Left lung (tissue), 10 donors: Measurements from ENCODE around the gene SP2. TPM values are rescaled to one million over a fixed set of nuclear protein-coding genes. Genes with fewer than 3 reads are reported as not detected.

Source experiments
- ATAC-seq: fragments of 200-7000 bp; cut with Tn5 transposase; one replicate; pipeline ENCODE4 v1.9.1; 2020; ENCODE audit warnings: moderate library complexity
- DNase-seq, 4 donors: peaks; one replicate each; pipeline ENCODE4 v3.0.0-alpha.2; 2013 to 2020
- H3K27ac ChIP-seq, 2 donors: fragments of 200-600 bp; sonication (generic) in 1 of 2; one replicate each; pipeline versions ENCODE4 v1.5.0 to v1.8.0; 2020 to 2021
- H3K27me3 ChIP-seq, 2 donors: fragments of 200-600 bp; sonication (generic) in 1 of 2; one replicate each; pipeline versions ENCODE4 v1.5.0 to v1.8.0; 2020 to 2021
- H3K36me3 ChIP-seq, 2 donors: fragments of 200-600 bp; sonication (generic) in 1 of 2; one replicate each; pipeline versions ENCODE4 v1.5.0 to v1.8.0; 2020 to 2021
- H3K4me1 ChIP-seq, 2 donors: fragments of 200-600 bp; one replicate each; pipeline ENCODE4 v1.8.0; 2021
- H3K4me3 ChIP-seq, 2 donors: fragments of 200-600 bp; sonication (generic) in 1 of 2; one replicate each; pipeline versions ENCODE4 v1.5.0 to v1.8.0; 2020 to 2021; ENCODE audit warnings: mild to moderate bottlenecking in 1 of 2
- H3K9me3 ChIP-seq, 2 donors: fragments of 200-600 bp; sonication (generic) in 1 of 2; one replicate each; pipeline versions ENCODE4 v1.5.0 to v1.8.0; 2020 to 2021
- intact Hi-C, 2 donors: fragments of 100-400 bp; cut with DNase I; formaldehyde crosslinking; loops; one replicate each; pipeline versions ENCODE4 v1.11.2 to v1.14.2; 2022
- polyA plus RNA-seq, 6 donors: library from polyadenylated mRNA; unstranded; fragments of 120-200 nt; gene quantifications; one replicate each; pipeline ENCODE4 v1.2.1, GENCODE V29; 2013; ENCODE audit not compliant: insufficient read length in 6 of 6
- total RNA-seq, 2 donors: library from RNA; stranded (reverse); fragmentation: NEBNext Ultra II Directional; extraction: Animal tissue kit (Norgen Biotek cat#: 25700); gene quantifications; one replicate each; pipeline ENCODE4 v1.2.1, GENCODE V29; 2021
- TF ChIP-seq, protein P1 (sequence below), 2 donors: fragments of 200-600 bp; sonication (generic) in 1 of 2; IDR thresholded peaks; one replicate each; pipeline versions ENCODE4 v1.5.0 to v1.8.0; 2021; ENCODE audit warnings: antibody characterized with exemption in 2 of 2
- donor health status: DM: no; HTN: yes; CAD: no.
- donor health status: DM: no; HTN: no; CAD: no.

SP2 gene
- total and polyA plus RNA-seq, 8 donors, result 14.2 to 23.0 (median 21.8) TPM

DNA sequence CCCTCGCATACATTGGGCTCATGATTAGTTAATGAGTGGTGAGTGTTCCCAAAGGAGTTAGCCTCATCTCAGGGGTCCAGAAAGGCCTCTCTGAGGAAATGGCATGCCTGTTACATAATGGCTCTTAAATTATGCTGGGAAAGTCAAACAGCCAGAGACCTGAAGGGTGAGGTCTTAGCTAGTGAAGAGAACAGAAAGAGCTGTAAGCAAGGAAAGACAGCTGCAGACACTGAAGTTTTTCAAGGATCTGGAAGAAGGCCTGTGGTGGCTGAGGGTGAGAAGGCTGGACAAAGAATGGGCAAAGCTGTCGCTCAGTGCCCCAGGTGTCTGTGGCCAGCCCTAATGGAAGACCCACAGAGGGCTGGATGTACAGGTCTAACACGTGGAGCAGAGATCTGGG lies 10.4 kb downstream of the SP2 start:
- no peak for ATAC-seq
- Histone ChIP-seq H3K27ac (peak overlapping the region; percentile 70 to 77), H3K36me3 (peaks cover 0 to 6% of the 10 kb centered on the region in 2 donors), H3K4me1 (peaks cover 15 to 41% of the 10 kb centered on the region in 2 donors), H3K27me3 (no peaks in the 10 kb centered on the region), H3K4me3 (no peak overlapping the region), H3K9me3 (no peaks in the 10 kb centered on the region)
- intact Hi-C loops, result no loop called here
- DNase-seq, result no peak
- TF ChIP-seq, protein P1, sequence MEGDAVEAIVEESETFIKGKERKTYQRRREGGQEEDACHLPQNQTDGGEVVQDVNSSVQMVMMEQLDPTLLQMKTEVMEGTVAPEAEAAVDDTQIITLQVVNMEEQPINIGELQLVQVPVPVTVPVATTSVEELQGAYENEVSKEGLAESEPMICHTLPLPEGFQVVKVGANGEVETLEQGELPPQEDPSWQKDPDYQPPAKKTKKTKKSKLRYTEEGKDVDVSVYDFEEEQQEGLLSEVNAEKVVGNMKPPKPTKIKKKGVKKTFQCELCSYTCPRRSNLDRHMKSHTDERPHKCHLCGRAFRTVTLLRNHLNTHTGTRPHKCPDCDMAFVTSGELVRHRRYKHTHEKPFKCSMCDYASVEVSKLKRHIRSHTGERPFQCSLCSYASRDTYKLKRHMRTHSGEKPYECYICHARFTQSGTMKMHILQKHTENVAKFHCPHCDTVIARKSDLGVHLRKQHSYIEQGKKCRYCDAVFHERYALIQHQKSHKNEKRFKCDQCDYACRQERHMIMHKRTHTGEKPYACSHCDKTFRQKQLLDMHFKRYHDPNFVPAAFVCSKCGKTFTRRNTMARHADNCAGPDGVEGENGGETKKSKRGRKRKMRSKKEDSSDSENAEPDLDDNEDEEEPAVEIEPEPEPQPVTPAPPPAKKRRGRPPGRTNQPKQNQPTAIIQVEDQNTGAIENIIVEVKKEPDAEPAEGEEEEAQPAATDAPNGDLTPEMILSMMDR (IDR thresholded peaks at IDR 0.05), result no peak

- H3K4me3 ChIP-seq, result no peak overlapping the region
- H3K9me3 ChIP-seq, result no peaks in the 10 kb centered on the region
- TF ChIP-seq, protein P1 (IDR thresholded peaks at IDR 0.05), result no peak
- ATAC-seq, result peak; percentile 11
- H3K27ac ChIP-seq, result peak overlapping the region in 1 of 2 donors; percentile 51
- H3K36me3 ChIP-seq, result peaks cover 0 to 6% of the 10 kb centered on the region in 2 donors
- intact Hi-C loops, result no loop called here
- no peak for DNase-seq
- peaks cover 15 to 41% of the 10 kb centered on the region in 2 donors for H3K4me1 ChIP-seq
- H3K27me3 ChIP-seq, result no peaks in the 10 kb centered on the region
Observed at GRCh38 chr17:47907932-47908562, 12.0 kb downstream of the SP2 start.

GRCh38 chr17:47913050-47913449 lies 17.0 kb downstream of the SP2 start:
- TF ChIP-seq, protein P1 (IDR thresholded peaks at IDR 0.05), result no peak
- DNase-seq (no peak), ATAC-seq (no peak)
- intact Hi-C loops, result no loop called here
- no peak overlapping the region for H3K27ac ChIP-seq
- no peaks in the 10 kb centered on the region for H3K27me3 ChIP-seq
- peaks cover 0 to 21% of the 10 kb centered on the region in 2 donors for H3K36me3 ChIP-seq
- peaks cover 0 to 12% of the 10 kb centered on the region in 2 donors for H3K4me1 ChIP-seq
- H3K4me3 ChIP-seq, result no peak overlapping the region
- H3K9me3 ChIP-seq, result no peaks in the 10 kb centered on the region

DNA sequence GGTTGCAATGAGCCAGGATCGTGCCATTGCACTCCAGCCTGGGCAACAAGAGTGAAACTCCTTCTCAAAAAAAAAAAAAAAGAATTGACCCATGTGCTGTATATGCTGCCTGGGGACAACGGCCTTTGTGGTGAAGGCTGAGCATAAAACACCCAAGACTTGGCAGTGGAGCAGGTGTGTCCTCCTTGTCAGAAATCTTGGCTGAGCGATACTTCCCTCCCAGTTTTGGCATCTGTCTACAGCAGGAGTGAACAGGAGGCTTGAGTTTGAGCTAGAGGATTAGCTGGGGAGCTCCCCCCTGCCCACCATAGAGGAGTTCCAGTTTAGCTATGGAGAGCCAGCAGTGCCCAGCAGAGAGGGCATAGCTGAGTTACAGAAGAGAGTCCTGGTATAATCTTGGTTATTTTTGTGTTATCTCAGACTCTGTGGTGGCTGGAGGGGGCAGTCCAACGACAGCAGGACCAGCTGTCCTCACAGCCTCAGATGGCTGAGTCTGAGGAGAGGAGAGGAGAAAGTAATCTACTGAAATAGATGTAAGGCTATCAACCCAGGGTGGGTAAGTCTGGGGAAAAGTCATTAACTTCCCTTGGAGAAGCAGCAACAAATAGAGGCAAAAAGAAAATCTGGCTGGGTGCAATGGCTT lies 18.4 kb downstream of the SP2 start:
- peaks cover 0 to 10% of the 10 kb centered on the region in 2 donors for H3K4me1 ChIP-seq
- DNase-seq (no peak), ATAC-seq (no peak)
- no peak overlapping the region for H3K27ac ChIP-seq
- TF ChIP-seq, protein P1 (IDR thresholded peaks at IDR 0.05), result no peak
- H3K9me3 ChIP-seq, result no peaks in the 10 kb centered on the region
- no peaks in the 10 kb centered on the region for H3K27me3 ChIP-seq
- peaks cover 0 to 21% of the 10 kb centered on the region in 2 donors for H3K36me3 ChIP-seq
- intact Hi-C loops, result no loop called here
- no peak overlapping the region for H3K4me3 ChIP-seq

GRCh38 chr17:47915776-47916398 lies 19.9 kb downstream of the SP2 start:
- ATAC-seq (no peak), DNase-seq (no peak)
- Histone ChIP-seq H3K4me3 (no peak overlapping the region), H3K9me3 (no peaks in the 10 kb centered on the region), H3K36me3 (peaks cover 0 to 21% of the 10 kb centered on the region in 2 donors), H3K4me1 (peaks cover 0 to 10% of the 10 kb centered on the region in 2 donors), H3K27ac (no peak overlapping the region), H3K27me3 (no peaks in the 10 kb centered on the region)
- TF ChIP-seq, protein P1 (IDR thresholded peaks at IDR 0.05), result no peak
- intact Hi-C loops, result no loop called here
